ENCODE data around the gene CC2D1B.

The CC2D1B gene

GRCh38 chr1:52365746-52366516, at the start of gene CC2D1B:
CC2D1B (minus strand) TSS chr1:52366205; CDS start chr1:52364620, 1,585 bp downstream.
- in situ Hi-C loops (cut with MboI; ENCODE audit: low pct_unique_long_range_greater_than_20kb, low sequenced_read_pairs, unreplicated experiment): no loop called here
- DNase-seq (ENCODE audit: low spot score): peak; percentile 100
- TF ChIP-seq CTCF (IDR thresholded peaks at IDR 0.05; ENCODE audit: extremely low read depth, insufficient read depth, missing control alignments): no peak

GRCh38 chr1:52414942-52415341, 48.9 kb upstream of the CC2D1B start:
- TF ChIP-seq CTCF (IDR thresholded peaks at IDR 0.05; ENCODE audit: extremely low read depth, insufficient read depth, missing control alignments): no peak
- DNase-seq (ENCODE audit: low spot score): no peak
- in situ Hi-C loops (cut with MboI; ENCODE audit: low pct_unique_long_range_greater_than_20kb, low sequenced_read_pairs, unreplicated experiment): loop anchor here (10.0 kb wide), 1 partner anchor 270 kb away; no protein-coding TSS in a partner anchor

GRCh38 chr1:52413410-52413989, 47.5 kb upstream of the CC2D1B start:
- in situ Hi-C loops (cut with MboI; ENCODE audit: low pct_unique_long_range_greater_than_20kb, low sequenced_read_pairs, unreplicated experiment): loop anchor here (10.0 kb wide), 1 partner anchor 271 kb away; no protein-coding TSS in a partner anchor
- TF ChIP-seq CTCF (IDR thresholded peaks at IDR 0.05; ENCODE audit: extremely low read depth, insufficient read depth, missing control alignments): no peak
- DNase-seq (ENCODE audit: low spot score): no peak

GRCh38 chr1:52404975-52405338, 39.0 kb upstream of the CC2D1B start:
- no peak for DNase-seq (ENCODE audit: low spot score)
- in situ Hi-C loops (cut with MboI; ENCODE audit: low pct_unique_long_range_greater_than_20kb, low sequenced_read_pairs, unreplicated experiment): no loop called here
- TF ChIP-seq CTCF (IDR thresholded peaks at IDR 0.05; ENCODE audit: extremely low read depth, insufficient read depth, missing control alignments): no peak

GRCh38 chr1:52404116-52404974, 38.3 kb upstream of the CC2D1B start, which contains the start of the genes ORC1 and PRPF38A:
ORC1 (minus strand) TSS chr1:52404423; CDS start chr1:52402223, 2,200 bp downstream.
PRPF38A (plus strand) TSS chr1:52404602; CDS start chr1:52404750, 148 bp downstream.
- in situ Hi-C loops (cut with MboI; ENCODE audit: low pct_unique_long_range_greater_than_20kb, low sequenced_read_pairs, unreplicated experiment): no loop called here
- DNase-seq (ENCODE audit: low spot score): peak; percentile 95
- TF ChIP-seq CTCF (IDR thresholded peaks at IDR 0.05; ENCODE audit: extremely low read depth, insufficient read depth, missing control alignments): peak; percentile 38

- DNase-seq (ENCODE audit: low spot score): peak; percentile 66
- TF ChIP-seq CTCF (IDR thresholded peaks at IDR 0.05; ENCODE audit: extremely low read depth, insufficient read depth, missing control alignments): no peak
- in situ Hi-C loops (cut with MboI; ENCODE audit: low pct_unique_long_range_greater_than_20kb, low sequenced_read_pairs, unreplicated experiment): no loop called here
These were observed 37.6 kb upstream of the CC2D1B start for GRCh38 chr1:52403566-52404115.

All from GM13977 (cell line).